Fibroblast of lung (primary cell): Measurements from ENCODE around the gene ST8SIA6. TPM values are rescaled to one million over a fixed set of nuclear protein-coding genes. Genes with fewer than 3 reads are reported as not detected.

Experiments used
- DNase-seq, 2 donors: peaks; one replicate each; pipeline versions ENCODE4 v3.0.0 to v3.0.0-alpha.2; 2010; ENCODE audit warnings: low read depth in 2 of 2
- H2AFZ ChIP-seq: 2 replicates; pipeline ENCODE4 v1.5.1; 2012; ENCODE audit warnings: low read length, control low read depth, inconsistent platforms
- H3K27ac ChIP-seq: 2 replicates; pipeline ENCODE4 v1.5.1; 2011; ENCODE audit warnings: low read length, control low read depth; ENCODE audit not compliant: insufficient read depth
- H3K27me3 ChIP-seq: 2 replicates; pipeline ENCODE4 v1.5.1; 2011; ENCODE audit warnings: mild to moderate bottlenecking, low read length; ENCODE audit not compliant: control insufficient read depth, insufficient read depth
- H3K36me3 ChIP-seq: 2 replicates; pipeline ENCODE4 v1.5.1; 2011; ENCODE audit warnings: low read length; ENCODE audit not compliant: control insufficient read depth, insufficient read depth
- H3K4me1 ChIP-seq: 2 replicates; pipeline ENCODE4 v1.5.1; 2011; ENCODE audit warnings: low read length; ENCODE audit not compliant: control insufficient read depth, insufficient read depth; ENCODE audit errors: extremely low read depth
- H3K4me2 ChIP-seq: 2 replicates; pipeline ENCODE4 v1.5.1; 2011; ENCODE audit warnings: low read length, control low read depth; ENCODE audit not compliant: insufficient read depth; ENCODE audit errors: extremely low read depth
- H3K4me3 ChIP-seq, 4 experiments: fragments of 200-600 bp in 1 of 4; sonication (generic) in 1 of 4; replicated peaks in 1 of 4; 2 replicates each; pipeline ENCODE4 v1.5.1; 2011 to 2016; ENCODE audit warnings: low read length in 4 of 4, low read depth in 3 of 4, mild to moderate bottlenecking in 3 of 4, control low read depth in 2 of 4, inconsistent platforms in 1 of 4, mixed read lengths in 1 of 4; ENCODE audit not compliant: insufficient read depth in 1 of 4; ENCODE audit errors: control extremely low read depth in 1 of 4
- H3K79me2 ChIP-seq: 2 replicates; pipeline ENCODE4 v1.5.1; 2012; ENCODE audit warnings: mild to moderate bottlenecking, low read length, inconsistent platforms; ENCODE audit not compliant: control insufficient read depth, insufficient read depth
- H3K9ac ChIP-seq: 2 replicates; pipeline ENCODE4 v1.5.1; 2011; ENCODE audit warnings: mild to moderate bottlenecking, low read length, control low read depth; ENCODE audit not compliant: insufficient read depth
- H3K9me3 ChIP-seq: 2 replicates; pipeline ENCODE4 v1.5.1; 2012; ENCODE audit warnings: low read depth, low read length; ENCODE audit not compliant: control insufficient read depth, insufficient read depth
- H4K20me1 ChIP-seq: 2 replicates; pipeline ENCODE4 v1.5.1; 2011; ENCODE audit warnings: low read length; ENCODE audit not compliant: control insufficient read depth, insufficient read depth; ENCODE audit errors: extremely low read depth
- CTCF ChIP-seq, 2 donors: IDR thresholded peaks in 1 of 2; conservative IDR thresholded peaks in 1 of 2; 1 replicate in 1 of 2; 2 replicates in 1 of 2; pipeline ENCODE4 v1.5.1; 2011 to 2012; ENCODE audit warnings: low read length in 2 of 2, control low read depth in 1 of 2, inconsistent platforms in 1 of 2, low read depth in 1 of 2, mild to moderate bottlenecking in 1 of 2
- EZH2 ChIP-seq: IDR thresholded peaks from 2 replicates; pipeline ENCODE4 v1.5.1; 2012; ENCODE audit warnings: low read length, control low read depth, mild to moderate bottlenecking; ENCODE audit errors: missing control alignments
- polyA plus RNA-seq, 2 donors: library from polyadenylated mRNA; depleted of rRNA in 1 of 2; stranded (reverse) in 1 of 2; unstranded in 1 of 2; fragments of >200 nt; gene quantifications; 2 replicates each; pipeline ENCODE4 v1.2.1, GENCODE V29; 2011 to 2012; ENCODE audit warnings: missing spikeins in 1 of 2
- total RNA-seq: library from RNA; depleted of rRNA; stranded (reverse); fragments of >200 nt; gene quantifications from 2 replicates; pipeline ENCODE4 v1.2.1, GENCODE V29; 2014

ST8SIA6 gene
- total and polyA plus RNA-seq, 2 donors (not counting 1 experiment from before 2014, with no cell fraction given): under 0.01 to 0.05 TPM

DNA sequence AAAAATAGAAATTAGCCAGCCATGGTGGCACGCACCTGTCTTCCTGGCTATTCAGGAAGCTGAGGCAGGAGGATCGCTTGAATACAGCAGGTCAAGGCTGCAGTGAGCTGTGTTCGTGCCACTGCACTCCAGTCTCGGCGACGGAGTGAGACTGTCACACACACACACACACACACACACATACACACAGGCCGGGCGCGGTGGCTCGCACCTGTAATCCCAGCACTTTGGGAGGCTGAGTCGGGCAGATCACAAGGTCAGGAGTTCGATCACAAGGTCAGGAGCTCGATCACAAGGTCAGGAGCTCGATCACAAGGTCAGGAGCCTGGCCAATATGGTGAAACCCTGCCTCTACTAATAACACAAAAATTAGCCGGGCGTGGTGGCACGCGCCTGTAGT is 68.4 kb downstream of the ST8SIA6 start:
- Histone ChIP-seq H2AFZ (no peak overlapping the region), H3K4me2 (no peak overlapping the region), H3K79me2 (no peaks in the 10 kb centered on the region), H3K9me3 (no peaks in the 10 kb centered on the region), H3K4me1 (no peaks in the 10 kb centered on the region), H3K4me3 (no peak overlapping the region), H3K27ac (no peak overlapping the region), H4K20me1 (no peaks in the 10 kb centered on the region), H3K27me3 (no peaks in the 10 kb centered on the region), H3K9ac (no peak overlapping the region), H3K36me3 (no peaks in the 10 kb centered on the region)
- no peak for DNase-seq
- TF ChIP-seq CTCF (conservative IDR thresholded peaks at IDR 0.05 in 1 of 2, IDR thresholded peaks at IDR 0.05 in 1 of 2; ENCODE audit: low read depth in 1 of 2, low read length in 2 of 2) (no peak), EZH2 (no peak)

DNA sequence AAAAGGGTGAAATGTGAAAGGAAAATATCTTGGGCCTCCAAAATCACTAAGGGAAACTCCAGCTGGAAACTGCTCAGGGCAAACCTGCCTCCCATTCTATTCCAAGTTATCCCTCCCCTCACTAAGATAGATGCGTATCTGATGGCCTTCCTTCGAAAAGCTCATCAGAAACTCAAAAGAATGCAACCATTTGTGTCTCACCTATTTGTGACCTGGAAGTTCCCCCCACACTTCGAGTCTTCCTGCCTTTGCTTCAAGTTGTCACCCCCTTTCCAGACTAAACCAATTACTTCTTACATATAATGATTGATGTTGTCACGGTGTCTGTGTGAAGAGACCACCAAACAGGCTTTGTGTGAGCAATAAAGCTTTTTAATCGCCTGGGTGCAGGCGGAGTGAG is 69.3 kb downstream of the ST8SIA6 start:
- no peak for DNase-seq
- Histone ChIP-seq H3K4me2 (no peak overlapping the region), H3K4me3 (no peak overlapping the region), H3K27ac (no peak overlapping the region), H4K20me1 (no peaks in the 10 kb centered on the region), H2AFZ (no peak overlapping the region), H3K36me3 (no peaks in the 10 kb centered on the region), H3K79me2 (no peaks in the 10 kb centered on the region), H3K27me3 (no peaks in the 10 kb centered on the region), H3K9ac (no peak overlapping the region), H3K9me3 (no peaks in the 10 kb centered on the region), H3K4me1 (no peaks in the 10 kb centered on the region)
- TF ChIP-seq CTCF (conservative IDR thresholded peaks at IDR 0.05 in 1 of 2, IDR thresholded peaks at IDR 0.05 in 1 of 2; ENCODE audit: low read depth in 1 of 2, low read length in 2 of 2): no peak
- no peak for TF ChIP-seq EZH2

DNA sequence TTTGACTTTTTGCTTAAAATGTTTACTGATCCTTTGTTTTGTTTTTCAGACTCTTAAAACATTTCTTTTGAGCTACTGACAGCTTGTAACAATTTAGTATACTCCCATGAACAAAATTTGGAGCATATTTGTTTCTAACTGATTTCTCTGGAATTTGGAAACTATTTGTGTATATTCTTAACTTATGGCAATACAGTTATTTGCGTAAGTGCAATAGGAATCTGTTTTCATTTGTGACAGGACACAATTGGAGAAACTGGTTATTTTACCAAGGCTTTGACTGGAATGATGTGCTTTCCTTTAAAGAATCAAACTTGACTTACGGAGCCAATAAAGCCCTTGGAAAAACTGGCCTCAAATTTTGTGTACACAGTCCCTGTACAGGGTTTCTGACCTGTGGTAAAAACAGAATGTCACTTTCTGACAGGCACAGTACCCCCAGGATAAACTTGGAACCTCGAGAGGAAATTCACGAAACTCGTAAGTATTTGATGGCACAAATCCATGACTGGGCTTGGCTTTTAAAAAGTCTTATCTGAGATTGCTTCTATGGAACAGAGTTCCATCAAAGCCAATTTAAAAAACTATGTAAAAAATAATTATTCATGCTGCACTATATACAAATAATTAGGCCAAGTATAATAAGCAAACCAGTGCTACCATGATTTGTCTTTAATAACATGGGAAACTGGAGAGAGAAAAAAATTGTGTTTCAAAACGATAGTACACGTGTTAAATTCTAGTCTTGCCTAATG is 70.4 kb downstream of the ST8SIA6 start:
- no peaks in the 10 kb centered on the region for H3K4me1 ChIP-seq
- no peak overlapping the region for H3K27ac ChIP-seq
- no peaks in the 10 kb centered on the region for H3K27me3 ChIP-seq
- no peak overlapping the region for H2AFZ ChIP-seq
- no peak overlapping the region for H3K4me2 ChIP-seq
- H3K4me3 ChIP-seq: no peak overlapping the region
- H3K9me3 ChIP-seq: no peaks in the 10 kb centered on the region
- H3K36me3 ChIP-seq: no peaks in the 10 kb centered on the region
- no peak overlapping the region for H3K9ac ChIP-seq
- H3K79me2 ChIP-seq: no peaks in the 10 kb centered on the region
- DNase-seq: peak in 1 of 2 donors; percentile 58
- no peaks in the 10 kb centered on the region for H4K20me1 ChIP-seq
- TF ChIP-seq EZH2 (no peak), CTCF (conservative IDR thresholded peaks at IDR 0.05 in 1 of 2, IDR thresholded peaks at IDR 0.05 in 1 of 2; ENCODE audit: low read depth in 1 of 2, low read length in 2 of 2) (no peak)
